ENCODE data around the gene PLA2G6.

The PLA2G6 gene

GRCh38 chr22:38181453-38182200, at the start of gene PLA2G6:
Gene PLA2G6 (minus strand): TSS chr22:38181830. CDS start chr22:38169426, 12,404 bp downstream.
- DNase-seq, result peak; percentile 95

- no peak for DNase-seq
These were observed 49.3 kb upstream of the PLA2G6 start for GRCh38 chr22:38230916-38231315.

GRCh38 chr22:38230108-38230825, 48.6 kb upstream of the PLA2G6 start:
- no peak for DNase-seq

- DNase-seq, result no peak
These were observed 47.5 kb upstream of the PLA2G6 start for GRCh38 chr22:38228873-38229740.

- DNase-seq, result no peak
These were observed 46.8 kb upstream of the PLA2G6 start for GRCh38 chr22:38228326-38228872.

- no peak for DNase-seq
These were observed 45.4 kb upstream of the PLA2G6 start for GRCh38 chr22:38226853-38227649.

GRCh38 chr22:38223289-38223960, 41.8 kb upstream of the PLA2G6 start:
- DNase-seq, result no peak

- DNase-seq, result no peak
These were observed 41.1 kb upstream of the PLA2G6 start for GRCh38 chr22:38222797-38223119.

- no peak for DNase-seq
These were observed 40.5 kb upstream of the PLA2G6 start for GRCh38 chr22:38221908-38222796.

- no peak for DNase-seq
These were observed 39.8 kb upstream of the PLA2G6 start for GRCh38 chr22:38221407-38221806.

- no peak for DNase-seq
These were observed 39.2 kb upstream of the PLA2G6 start for GRCh38 chr22:38220653-38221386.

GRCh38 chr22:38220163-38220562, 38.5 kb upstream of the PLA2G6 start:
- no peak for DNase-seq

- no peak for DNase-seq
These were observed 38.0 kb upstream of the PLA2G6 start for GRCh38 chr22:38219632-38220031.

- no peak for DNase-seq
These were observed 37.3 kb upstream of the PLA2G6 start for GRCh38 chr22:38218661-38219622.

GRCh38 chr22:38215156-38216038, 33.8 kb upstream of the PLA2G6 start:
- no peak for DNase-seq

GRCh38 chr22:38214302-38215056, 32.8 kb upstream of the PLA2G6 start:
- no peak for DNase-seq

- DNase-seq, result no peak
These were observed 32.3 kb upstream of the PLA2G6 start for GRCh38 chr22:38213990-38214301.
